HAP-1 (cell line): ENCODE results near the gene CNTN4.

Source experiments
- DNase-seq, 2 experiments: peaks; one replicate each; pipeline ENCODE4 v3.0.0-alpha.2; 2016 to 2020; ENCODE audit warnings: low spot score in 2 of 2
- H3K27me3 ChIP-seq: fragments of 250-450 bp; sonication (Bioruptor Pico); 2 replicates; pipeline ENCODE4 v1.5.1; 2020; ENCODE audit warnings: low read depth, mild to moderate bottlenecking, moderate library complexity
- H3K36me3 ChIP-seq: fragments of 250-450 bp; sonication (Bioruptor Pico); replicated peaks from 2 replicates; pipeline ENCODE4 v1.5.1; 2020; ENCODE audit warnings: mild to moderate bottlenecking
- H3K4me1 ChIP-seq: fragments of 250-450 bp; sonication (Bioruptor Pico); 2 replicates; pipeline ENCODE4 v1.5.1; 2020; ENCODE audit warnings: mild to moderate bottlenecking
- H3K4me3 ChIP-seq: fragments of 250-450 bp; sonication (Bioruptor Pico); 2 replicates; pipeline ENCODE4 v1.5.1; 2020; ENCODE audit warnings: mild to moderate bottlenecking, moderate library complexity
- H3K9me3 ChIP-seq: fragments of 250-450 bp; sonication (Bioruptor Pico); 2 replicates; pipeline ENCODE4 v1.5.1; 2020; ENCODE audit warnings: mild to moderate bottlenecking, moderate library complexity
- in situ Hi-C: fragments of 300-500 bp; cut with MboI; formaldehyde crosslinking; loops from 3 replicates; pipeline ENCODE4 v1.14.3; 2020; ENCODE audit warnings: low sequenced_read_pairs, inconsistent platforms, mixed read lengths

The CNTN4 gene

DNA sequence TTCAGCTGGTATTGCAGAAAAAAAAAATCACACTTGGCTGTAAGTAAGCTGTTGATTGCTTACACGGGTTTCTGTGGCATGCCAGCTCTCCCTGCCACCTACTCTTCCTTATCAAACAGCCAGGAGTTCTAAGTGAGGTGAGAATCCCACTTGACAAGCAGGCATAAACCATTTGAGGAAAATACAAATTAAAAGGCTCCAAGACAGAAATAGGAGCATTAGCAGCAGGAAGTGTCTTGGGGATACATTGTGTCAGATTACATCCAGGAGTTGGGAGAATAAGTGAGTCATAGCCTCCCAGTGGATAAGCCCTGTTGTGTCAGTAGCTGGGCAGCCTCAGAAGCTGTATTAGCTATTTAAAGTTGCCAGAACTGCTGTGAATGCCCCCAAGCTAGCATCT lies 256.0 kb downstream of the CNTN4 start:
- in situ Hi-C loops = no loop called here
- Histone ChIP-seq H3K36me3 (no peaks in the 10 kb centered on the region), H3K27me3 (no peaks in the 10 kb centered on the region), H3K4me3 (no peak overlapping the region), H3K9me3 (no peaks in the 10 kb centered on the region), H3K4me1 (no peaks in the 10 kb centered on the region)
- no peak for DNase-seq

DNA sequence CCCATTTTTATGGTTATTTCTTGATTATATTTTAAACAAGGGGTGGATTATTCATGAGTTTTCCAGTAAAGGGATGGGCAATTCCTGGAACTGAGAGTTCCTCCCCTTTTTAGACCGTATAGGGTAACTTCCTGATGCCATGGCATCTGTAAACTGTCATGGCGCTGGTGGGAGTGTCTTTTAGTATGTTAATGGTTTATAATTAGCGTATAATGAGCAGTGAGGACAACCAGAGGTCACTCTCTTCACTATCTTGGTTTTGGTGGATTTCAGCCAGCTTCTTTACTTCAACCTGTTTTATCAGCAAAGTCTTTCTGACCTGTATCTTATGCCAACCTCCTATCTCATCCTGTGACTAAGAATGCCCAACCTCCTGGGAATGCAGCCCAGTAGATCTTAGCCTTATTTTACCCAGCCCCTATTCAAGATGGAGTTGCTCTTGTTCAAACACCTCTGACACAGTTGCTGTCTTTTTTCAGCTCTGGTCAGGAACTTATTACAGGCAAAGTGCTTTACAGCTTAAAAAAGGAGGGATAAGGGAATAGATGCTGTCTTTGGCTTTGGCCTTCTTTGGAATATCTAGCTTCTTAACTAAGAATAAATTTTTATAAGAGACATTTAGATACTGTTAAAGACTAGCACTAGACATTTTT lies 257.8 kb downstream of the CNTN4 start:
- Histone ChIP-seq H3K4me3 (no peak overlapping the region), H3K9me3 (no peaks in the 10 kb centered on the region), H3K27me3 (no peaks in the 10 kb centered on the region), H3K36me3 (no peaks in the 10 kb centered on the region), H3K4me1 (no peaks in the 10 kb centered on the region)
- in situ Hi-C loops = no loop called here
- no peak for DNase-seq

DNA sequence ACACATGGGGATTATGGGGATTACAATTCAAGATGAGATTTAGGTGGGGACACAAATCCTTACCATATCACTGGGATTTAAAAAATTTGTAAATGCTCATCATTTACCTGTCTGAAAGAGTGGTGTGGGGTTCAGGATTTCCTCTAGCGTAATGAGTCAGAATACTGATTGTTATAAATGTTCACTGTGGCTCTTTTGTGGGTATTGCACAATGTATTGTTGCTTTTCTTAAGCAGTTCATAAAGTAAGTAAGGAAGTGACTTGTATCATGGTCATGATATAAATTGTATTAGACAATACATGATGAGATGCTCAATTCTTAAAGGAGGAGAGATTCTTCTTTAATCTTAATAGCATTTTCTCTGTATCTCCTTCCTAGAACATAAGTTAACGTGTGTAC lies 262.1 kb downstream of the CNTN4 start:
- no peak for DNase-seq
- in situ Hi-C loops = no loop called here
- H3K4me1 ChIP-seq = no peaks in the 10 kb centered on the region
- no peaks in the 10 kb centered on the region for H3K9me3 ChIP-seq
- H3K27me3 ChIP-seq = no peaks in the 10 kb centered on the region
- H3K4me3 ChIP-seq = no peak overlapping the region
- no peaks in the 10 kb centered on the region for H3K36me3 ChIP-seq

DNA sequence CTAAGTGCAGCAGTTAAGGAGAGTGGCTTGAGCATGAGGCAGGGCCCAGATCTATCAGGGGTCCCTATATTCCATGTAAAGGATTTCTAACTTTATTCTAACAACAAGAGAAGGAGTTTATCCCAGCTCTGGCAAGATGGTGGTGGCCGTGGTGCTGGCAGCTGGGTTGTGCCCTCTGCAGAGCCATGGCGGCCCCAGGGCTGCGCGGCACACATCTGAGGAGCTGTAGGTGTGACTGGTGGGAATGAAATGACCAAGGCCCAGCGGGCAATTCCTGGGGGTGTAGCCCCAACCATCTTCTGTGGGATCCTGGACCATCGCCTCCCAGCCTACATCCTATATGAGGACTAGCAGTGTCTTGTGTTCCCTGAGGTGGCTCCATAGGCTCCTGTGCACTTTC lies 263.5 kb downstream of the CNTN4 start:
- no peaks in the 10 kb centered on the region for H3K36me3 ChIP-seq
- no peaks in the 10 kb centered on the region for H3K4me1 ChIP-seq
- in situ Hi-C loops = no loop called here

GRCh38 chr3:2363854-2364253 lies 265.2 kb downstream of the CNTN4 start:
- H3K4me1 ChIP-seq = no peaks in the 10 kb centered on the region
- no peaks in the 10 kb centered on the region for H3K9me3 ChIP-seq
- H3K36me3 ChIP-seq = no peaks in the 10 kb centered on the region
- H3K27me3 ChIP-seq = no peaks in the 10 kb centered on the region
- in situ Hi-C loops = no loop called here
- no peak for DNase-seq
- H3K4me3 ChIP-seq = no peak overlapping the region

More for the DNA sequence above, 263.5 kb downstream of the CNTN4 start:
- Histone ChIP-seq H3K9me3 (no peaks in the 10 kb centered on the region), H3K4me3 (no peak overlapping the region), H3K27me3 (no peaks in the 10 kb centered on the region)
- DNase-seq = no peak

GRCh38 chr3:2370317-2370716 lies 271.7 kb downstream of the CNTN4 start:
- Histone ChIP-seq H3K4me1 (no peaks in the 10 kb centered on the region), H3K36me3 (no peaks in the 10 kb centered on the region), H3K4me3 (no peak overlapping the region), H3K9me3 (no peaks in the 10 kb centered on the region), H3K27me3 (no peaks in the 10 kb centered on the region)
- in situ Hi-C loops = no loop called here
- no peak for DNase-seq

- H3K4me3 ChIP-seq = no peak overlapping the region
- H3K36me3 ChIP-seq = no peaks in the 10 kb centered on the region
- H3K9me3 ChIP-seq = no peaks in the 10 kb centered on the region
- in situ Hi-C loops = no loop called here
- no peak for DNase-seq
- no peaks in the 10 kb centered on the region for H3K27me3 ChIP-seq
- no peaks in the 10 kb centered on the region for H3K4me1 ChIP-seq
Measured at GRCh38 chr3:2372306-2372705, 273.6 kb downstream of the CNTN4 start.

DNA sequence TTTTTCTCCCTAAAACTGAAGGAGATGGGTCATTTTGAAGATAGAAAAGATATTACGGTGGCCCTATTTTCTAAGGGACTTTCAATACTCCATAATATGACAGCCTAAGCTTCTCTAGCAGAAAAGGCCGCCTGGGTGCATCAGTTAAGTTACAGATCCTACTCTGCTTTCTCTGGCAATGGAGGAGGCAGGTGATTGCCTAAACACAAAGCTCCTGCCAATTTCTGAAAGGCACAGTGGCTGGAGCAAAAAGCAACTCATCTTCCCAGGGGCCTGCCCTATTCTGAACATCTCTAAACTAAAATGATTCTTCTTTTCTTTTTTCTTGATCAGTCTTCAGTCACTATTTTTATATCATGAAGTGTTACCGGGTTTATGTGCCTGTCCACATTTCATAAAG lies 276.7 kb downstream of the CNTN4 start:
- Histone ChIP-seq H3K9me3 (no peaks in the 10 kb centered on the region), H3K4me1 (no peaks in the 10 kb centered on the region), H3K36me3 (no peaks in the 10 kb centered on the region), H3K27me3 (no peaks in the 10 kb centered on the region), H3K4me3 (no peak overlapping the region)
- DNase-seq = no peak
- in situ Hi-C loops = no loop called here

- in situ Hi-C loops = no loop called here
- DNase-seq = no peak
- H3K4me1 ChIP-seq = no peaks in the 10 kb centered on the region
- no peaks in the 10 kb centered on the region for H3K27me3 ChIP-seq
- no peaks in the 10 kb centered on the region for H3K36me3 ChIP-seq
- H3K9me3 ChIP-seq = no peaks in the 10 kb centered on the region
- H3K4me3 ChIP-seq = no peak overlapping the region
Measured at GRCh38 chr3:2377281-2377680, 278.6 kb downstream of the CNTN4 start.

GRCh38 chr3:2390926-2391532 lies 292.4 kb downstream of the CNTN4 start:
- H3K36me3 ChIP-seq = no peaks in the 10 kb centered on the region
- in situ Hi-C loops = no loop called here
- H3K27me3 ChIP-seq = no peaks in the 10 kb centered on the region
- H3K9me3 ChIP-seq = no peaks in the 10 kb centered on the region
- H3K4me3 ChIP-seq = no peak overlapping the region
- no peaks in the 10 kb centered on the region for H3K4me1 ChIP-seq
- no peak for DNase-seq

GRCh38 chr3:2391896-2392295 lies 293.2 kb downstream of the CNTN4 start:
- no peak for DNase-seq
- no peak overlapping the region for H3K4me3 ChIP-seq
- no peaks in the 10 kb centered on the region for H3K9me3 ChIP-seq
- no peaks in the 10 kb centered on the region for H3K27me3 ChIP-seq
- H3K36me3 ChIP-seq = no peaks in the 10 kb centered on the region
- no peaks in the 10 kb centered on the region for H3K4me1 ChIP-seq
- in situ Hi-C loops = no loop called here

- Histone ChIP-seq H3K36me3 (no peaks in the 10 kb centered on the region), H3K9me3 (no peaks in the 10 kb centered on the region), H3K4me3 (no peak overlapping the region), H3K4me1 (no peaks in the 10 kb centered on the region), H3K27me3 (no peaks in the 10 kb centered on the region)
- DNase-seq = no peak
- in situ Hi-C loops = no loop called here
Measured at GRCh38 chr3:2392981-2393380, 294.3 kb downstream of the CNTN4 start.

DNA sequence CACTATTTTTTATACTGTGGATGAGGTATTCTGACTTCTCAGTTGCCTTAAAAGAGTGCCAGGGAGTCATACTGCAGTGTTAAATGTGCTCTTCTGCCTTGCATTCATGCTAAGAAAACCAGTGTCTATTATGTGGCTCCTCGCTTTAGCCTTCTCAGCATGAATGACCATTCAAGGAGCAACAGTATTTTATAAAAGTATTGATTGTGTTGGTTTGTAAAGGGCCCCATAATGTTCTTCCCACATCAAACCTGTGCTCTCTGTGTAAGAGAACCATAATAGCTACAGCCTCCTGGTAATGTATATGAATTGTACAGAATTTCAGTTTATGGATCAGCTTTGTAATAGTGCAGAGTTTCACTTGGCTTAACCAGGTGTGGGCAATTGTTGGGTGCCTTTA lies 316.4 kb downstream of the CNTN4 start:
- no peak for DNase-seq
- Histone ChIP-seq H3K4me3 (no peak overlapping the region), H3K9me3 (no peaks in the 10 kb centered on the region), H3K27me3 (no peaks in the 10 kb centered on the region), H3K36me3 (no peaks in the 10 kb centered on the region), H3K4me1 (no peaks in the 10 kb centered on the region)
- in situ Hi-C loops = no loop called here

GRCh38 chr3:2420919-2421318 lies 322.3 kb downstream of the CNTN4 start:
- in situ Hi-C loops = no loop called here
- Histone ChIP-seq H3K9me3 (no peaks in the 10 kb centered on the region), H3K27me3 (no peaks in the 10 kb centered on the region), H3K4me3 (no peak overlapping the region), H3K4me1 (no peaks in the 10 kb centered on the region), H3K36me3 (no peaks in the 10 kb centered on the region)
- no peak for DNase-seq

DNA sequence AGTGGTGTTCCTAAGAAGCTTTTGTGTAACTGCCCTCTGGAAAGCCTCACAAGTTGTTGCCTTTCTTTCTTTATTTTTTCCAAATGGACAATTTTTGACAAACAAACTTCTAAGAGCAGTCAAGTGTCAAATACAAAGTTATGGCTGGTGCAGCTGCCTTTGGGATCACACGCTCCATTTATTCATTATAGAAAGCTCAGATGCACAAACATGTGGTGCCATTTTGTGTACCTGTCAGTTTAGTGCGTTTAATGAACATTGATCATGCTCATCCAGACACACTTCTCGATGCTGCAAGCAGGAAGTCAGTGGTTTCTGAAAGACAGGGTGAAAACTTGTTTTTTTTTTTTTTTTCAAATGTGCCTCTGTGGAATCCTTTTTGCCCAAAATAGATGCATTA lies 324.5 kb downstream of the CNTN4 start:
- no peaks in the 10 kb centered on the region for H3K27me3 ChIP-seq
- DNase-seq = no peak
- no peaks in the 10 kb centered on the region for H3K36me3 ChIP-seq
- H3K9me3 ChIP-seq = no peaks in the 10 kb centered on the region
- H3K4me3 ChIP-seq = no peak overlapping the region
- H3K4me1 ChIP-seq = no peaks in the 10 kb centered on the region
- in situ Hi-C loops = no loop called here
